ENCODE measurements around the gene GOLGA8T. TPM values are rescaled to one million over a fixed set of nuclear protein-coding genes. Genes with fewer than 3 reads are reported as not detected.

GOLGA8T gene, protein sequence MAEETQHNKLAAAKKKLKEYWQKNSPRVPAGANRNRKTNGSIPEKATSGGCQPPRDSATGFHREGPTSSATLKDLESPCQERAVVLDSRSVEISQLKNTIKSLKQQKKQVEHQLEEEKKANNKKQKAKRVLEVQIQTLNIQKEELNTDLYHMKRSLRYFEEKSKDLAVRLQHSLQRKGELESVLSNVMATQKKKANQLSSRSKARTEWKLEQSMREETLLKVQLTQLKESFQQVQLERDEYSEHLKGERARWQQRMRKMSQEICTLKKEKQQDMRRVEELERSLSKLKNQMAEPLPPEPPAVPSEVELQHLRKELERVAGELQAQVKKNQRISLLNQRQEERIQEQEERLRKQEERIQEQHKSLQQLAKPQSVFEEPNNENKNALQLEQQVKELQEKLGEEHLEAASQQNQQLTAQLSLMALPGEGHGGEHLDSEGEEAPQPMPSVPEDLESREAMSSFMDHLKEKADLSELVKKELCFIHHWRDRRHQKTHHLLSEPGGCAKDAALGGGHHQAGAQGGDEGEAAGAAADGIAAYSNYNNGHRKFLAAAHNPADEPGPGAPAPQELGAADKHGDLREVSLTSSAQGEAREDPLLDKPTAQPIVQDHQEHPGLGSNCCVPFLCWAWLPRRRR
- 0.09 TPM in 1 of 2 replicates, not detected in the other for total RNA-seq

DNA sequence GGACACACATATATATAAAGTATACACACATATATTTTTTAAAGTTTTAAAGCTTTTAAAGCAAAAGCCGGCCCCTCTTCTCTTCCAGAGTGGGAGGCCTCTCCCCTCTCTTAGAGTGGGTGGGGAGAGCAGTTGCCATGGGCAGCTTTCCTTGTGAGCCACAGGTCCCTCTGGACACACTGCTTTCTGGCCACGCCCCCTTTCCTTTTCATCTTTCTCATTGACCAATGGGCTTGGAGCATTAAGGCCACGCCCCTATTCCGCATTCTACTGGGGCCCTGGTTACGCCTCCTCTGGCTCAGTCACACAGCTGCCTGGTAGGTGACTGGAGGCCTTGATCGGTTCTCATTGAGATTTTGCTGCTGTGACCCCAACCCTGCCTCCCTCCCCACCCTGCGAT, at the start of gene GOLGA8T:
GOLGA8T (plus strand) TSS at position 301 of the 400 bp plus-strand sequence; CDS start at position 399, 98 bp downstream.

Other genes with a start within 250 kb of the GOLGA8T start
- 0.09 TPM in 1 of 2 replicates, not detected in the other for gene GOLGA8J, start 52.1 kb upstream of the GOLGA8T start, total RNA-seq

All from endothelial cell of coronary artery (primary cell).